ENCODE data around the gene SPDYE2.
A peak's percentile ranks its signal among the peaks of the same experiment; 100 is the strongest.
"Not testable (repeated sequence)": the region's sequence is repeated elsewhere in the genome, so short reads cannot be mapped to it uniquely, and the experiment has no call there.

SPDYE2 gene, protein sequence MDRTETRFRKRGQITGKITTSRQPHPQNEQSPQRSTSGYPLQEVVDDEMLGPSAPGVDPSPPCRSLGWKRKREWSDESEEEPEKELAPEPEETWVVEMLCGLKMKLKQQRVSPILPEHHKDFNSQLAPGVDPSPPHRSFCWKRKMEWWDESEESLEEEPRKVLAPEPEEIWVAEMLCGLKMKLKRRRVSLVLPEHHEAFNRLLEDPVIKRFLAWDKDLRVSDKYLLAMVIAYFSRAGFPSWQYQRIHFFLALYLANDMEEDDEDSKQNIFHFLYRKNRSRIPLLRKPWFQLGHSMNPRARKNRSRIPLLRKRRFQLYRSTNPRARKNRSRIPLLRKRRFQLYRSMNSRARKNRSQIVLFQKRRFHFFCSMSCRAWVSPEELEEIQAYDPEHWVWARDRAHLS
- long read RNA-seq, donor 1 = 0 reads
- long read RNA-seq, donor 2 = 0 reads
- long read RNA-seq, donor 3 = 0 reads
- long read RNA-seq, donor 4, partial matches to known transcripts = 41 of 41 reads
- long read RNA-seq, donor 4, other reads (novel, unspliced or antisense) = 0 of 41 reads
- long read RNA-seq, donor 5, partial matches to known transcripts = 45 of 105 reads
- long read RNA-seq, donor 5, other reads (novel, unspliced or antisense) = 60 of 105 reads
- long read RNA-seq, donor 6, partial matches to known transcripts = 16 of 16 reads
- long read RNA-seq, donor 6, other reads (novel, unspliced or antisense) = 0 of 16 reads
- long read RNA-seq, donor 7 = 0 reads
- long read RNA-seq, donor 8 = 0 reads

DNA sequence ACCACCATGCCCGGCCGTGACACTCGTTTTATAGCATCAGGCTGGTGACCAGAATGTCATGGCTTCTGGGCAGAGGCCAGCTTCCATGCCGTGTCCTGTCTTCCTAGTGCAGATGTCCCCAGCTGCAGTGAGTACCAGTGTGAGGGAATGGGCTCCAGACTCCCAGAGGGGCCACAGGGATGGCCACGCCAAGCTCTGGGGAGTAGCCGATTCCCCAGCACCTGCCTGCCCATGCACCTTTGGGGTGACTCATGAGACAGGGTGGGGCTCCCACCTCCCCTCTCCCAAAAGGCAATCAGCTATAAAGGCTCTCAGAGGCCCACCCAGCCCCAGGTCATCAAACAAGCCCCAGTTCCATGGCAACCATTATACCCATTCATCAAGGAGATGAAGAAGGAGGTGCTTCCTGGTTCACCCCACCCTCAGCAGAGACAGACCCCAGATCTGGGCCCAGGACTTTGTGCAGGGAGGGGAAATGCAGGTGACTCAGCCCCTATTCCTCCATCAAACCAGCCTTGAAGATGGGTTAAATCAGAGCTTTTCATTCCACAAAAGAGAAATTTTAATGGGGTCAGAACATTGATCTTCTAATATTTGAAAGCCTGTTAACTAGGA is at the start of gene SPDYE2:
SPDYE2 (plus strand) TSS at position 419 of the 615 bp plus-strand sequence. CDS start 2,030 bp downstream, outside the sequence.
- DNase-seq = not testable (repeated sequence)

DNA sequence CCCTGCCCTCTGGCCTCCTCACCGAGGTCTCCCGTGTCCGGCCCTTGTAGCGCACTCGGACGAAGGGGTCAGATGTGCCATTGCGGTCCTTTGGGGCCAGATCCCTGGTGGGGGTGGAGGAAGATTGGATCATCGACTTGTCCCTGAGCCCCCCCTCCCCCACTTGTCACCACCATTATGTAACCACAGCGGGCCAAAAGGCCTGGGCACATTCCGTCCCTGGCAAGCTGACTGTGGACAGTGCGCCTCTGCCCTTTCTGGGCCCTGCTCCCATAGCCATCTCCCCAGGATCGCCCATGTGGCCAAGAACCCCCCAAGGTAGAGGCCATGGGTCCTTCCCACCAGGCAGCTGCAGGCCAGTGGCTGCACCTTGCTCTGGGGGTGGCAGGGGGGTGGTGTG is 47.9 kb upstream of the SPDYE2 start:
- DNase-seq = not testable (repeated sequence)

GRCh38 chr7:102505298-102506185 is 45.5 kb upstream of the SPDYE2 start:
- not testable (repeated sequence) for DNase-seq

- not testable (repeated sequence) for DNase-seq
Measured at GRCh38 chr7:102507410-102508088, 43.5 kb upstream of the SPDYE2 start.

GRCh38 chr7:102510575-102510974 is 40.5 kb upstream of the SPDYE2 start:
- DNase-seq = not testable (repeated sequence)

GRCh38 chr7:102511860-102512522 is 39.0 kb upstream of the SPDYE2 start:
- DNase-seq = not testable (repeated sequence)

DNA sequence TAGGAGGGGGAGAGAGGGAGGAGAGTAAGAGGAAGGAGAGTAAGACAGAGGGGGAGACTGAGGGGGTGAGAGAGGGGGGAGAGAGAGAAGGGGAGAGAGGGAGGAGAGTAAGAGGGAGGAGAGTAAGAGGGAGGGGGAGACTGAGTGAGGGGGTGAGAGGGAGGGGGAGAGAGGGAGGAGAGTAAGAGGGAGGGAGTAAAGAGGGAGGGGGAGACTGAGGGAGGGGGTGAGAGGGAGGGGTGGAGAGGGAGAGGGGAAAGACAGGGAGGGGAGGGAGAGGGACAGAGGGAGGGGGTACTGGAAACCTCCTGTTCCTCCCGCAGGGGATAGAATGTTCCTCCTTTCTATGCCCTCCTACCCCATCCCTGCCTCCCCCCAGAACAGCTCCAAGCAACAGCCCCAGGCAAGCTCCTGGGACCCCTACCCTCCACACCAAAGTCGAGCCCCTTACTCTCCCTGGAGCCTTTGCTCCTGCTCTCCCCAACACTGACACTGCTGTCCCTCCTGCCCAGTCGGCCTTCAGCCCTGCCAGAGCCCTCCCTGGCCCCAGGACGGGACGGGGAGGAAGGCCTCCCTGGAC is 38.3 kb upstream of the SPDYE2 start:
- peak; percentile 31 for DNase-seq

- not testable (repeated sequence) for DNase-seq
Measured at GRCh38 chr7:102514881-102515721, 35.9 kb upstream of the SPDYE2 start.

DNA sequence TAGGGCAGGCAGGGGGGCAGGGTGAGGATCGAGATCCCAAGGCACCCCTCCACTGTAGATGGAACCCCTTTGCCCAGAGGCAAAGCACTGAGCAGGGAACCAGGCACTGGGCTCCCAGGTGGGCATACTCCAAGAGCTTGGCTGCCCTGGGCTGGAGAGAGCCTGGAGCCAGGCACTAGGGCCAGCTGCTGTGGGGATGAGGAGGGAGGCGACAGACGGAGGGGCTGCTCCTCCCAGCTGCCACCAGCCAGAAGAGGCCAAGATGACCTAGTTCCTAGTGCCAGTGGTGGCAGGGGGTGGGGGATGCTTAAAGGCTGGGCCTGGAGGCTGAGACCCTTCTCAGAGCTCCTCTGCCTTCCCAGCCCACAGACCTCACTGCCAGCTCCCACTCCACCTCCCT is 35.1 kb upstream of the SPDYE2 start:
- not testable (repeated sequence) for DNase-seq

GRCh38 chr7:102516951-102517350 is 34.1 kb upstream of the SPDYE2 start:
- DNase-seq = not testable (repeated sequence)

DNA sequence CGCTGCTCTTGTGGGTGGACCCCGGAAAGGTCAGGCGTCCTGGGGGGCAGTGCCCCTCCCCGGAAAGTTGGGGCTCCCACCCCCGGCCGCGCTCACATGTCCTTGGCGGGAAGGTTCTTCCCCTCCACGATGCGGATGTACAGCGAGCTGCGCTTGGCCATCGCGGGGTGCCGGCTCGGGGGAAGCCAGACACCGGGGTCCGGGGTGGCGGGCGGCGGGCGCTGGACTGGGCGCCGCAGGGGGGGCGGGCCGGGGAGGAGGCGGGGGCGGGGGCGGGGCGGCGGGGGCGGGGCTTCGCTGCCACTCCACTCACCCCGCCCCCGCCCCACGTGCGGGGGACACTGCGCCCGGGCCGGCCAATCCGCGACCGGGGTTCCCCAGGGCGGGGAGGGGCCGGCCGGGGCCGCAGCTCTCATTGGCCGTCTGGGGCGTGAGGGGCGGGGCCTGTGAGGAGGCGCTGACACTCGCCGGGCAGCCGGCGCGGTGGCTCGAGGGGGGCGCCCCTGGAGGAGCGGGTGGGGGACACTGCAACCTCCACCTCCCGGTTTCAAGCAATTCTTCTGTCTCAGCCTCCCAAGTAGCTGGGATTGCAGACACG is 33.4 kb upstream of the SPDYE2 start, which contains the start of gene RASA4B:
RASA4B (minus strand) TSS at position 228 of the 598 bp plus-strand sequence; CDS start at position 161, 67 bp downstream.
- DNase-seq = not testable (repeated sequence)

- not testable (repeated sequence) for DNase-seq
Measured at GRCh38 chr7:102520797-102521196, 30.2 kb upstream of the SPDYE2 start.

- not testable (repeated sequence) for DNase-seq
Measured at GRCh38 chr7:102524803-102525202, 26.2 kb upstream of the SPDYE2 start.

GRCh38 chr7:102527182-102527581 is 23.8 kb upstream of the SPDYE2 start:
- DNase-seq = not testable (repeated sequence)

DNA sequence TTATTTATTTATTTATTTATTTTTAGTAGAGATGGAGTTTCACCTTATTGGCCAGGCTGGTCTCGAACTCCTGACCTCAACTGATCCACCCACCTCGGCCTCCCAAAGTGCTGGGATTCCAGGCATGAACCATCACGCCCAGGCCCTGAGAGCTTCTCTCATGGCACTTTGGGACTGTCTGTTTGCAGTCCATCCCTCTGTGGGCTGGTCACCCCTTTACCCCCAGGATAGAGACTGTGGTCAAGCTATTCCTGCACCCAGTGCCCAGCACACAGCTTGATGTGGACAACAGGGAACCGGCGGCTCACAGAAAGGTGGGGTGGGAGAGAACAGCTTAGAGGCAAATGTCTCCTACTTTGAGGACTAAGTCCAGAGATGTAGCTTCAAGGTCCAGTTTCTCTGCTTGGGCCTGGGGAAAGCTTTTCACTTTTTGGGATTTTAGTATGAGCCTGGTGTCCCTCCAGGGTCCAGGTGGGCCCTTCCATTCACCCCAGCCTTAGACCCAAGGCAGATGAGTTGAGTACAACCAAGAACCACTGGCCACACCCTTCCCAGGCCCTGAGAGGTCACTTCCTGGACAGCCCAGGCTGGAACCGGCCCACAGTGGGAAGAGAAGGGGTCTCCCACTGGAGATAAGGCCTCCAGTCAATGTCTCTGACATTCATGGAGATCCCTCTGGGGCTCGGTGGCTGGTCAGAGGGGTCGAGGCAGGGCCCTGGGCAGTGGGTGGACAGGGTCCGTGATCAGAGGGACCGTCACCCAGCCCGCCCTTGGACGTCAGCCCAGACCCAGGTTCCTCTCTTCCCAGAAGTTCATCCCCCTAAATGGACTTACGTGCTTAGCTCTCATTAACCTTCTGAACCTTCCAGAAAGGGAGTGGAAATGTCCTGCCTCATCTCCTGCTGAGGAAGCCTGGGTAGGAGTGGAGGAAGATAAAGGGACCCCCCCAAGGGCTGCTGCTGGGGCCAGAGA is 22.9 kb upstream of the SPDYE2 start:
- not testable (repeated sequence) for DNase-seq

GRCh38 chr7:102531583-102531982 is 19.4 kb upstream of the SPDYE2 start:
- DNase-seq = not testable (repeated sequence)

GRCh38 chr7:102532127-102532526 is 18.9 kb upstream of the SPDYE2 start:
- DNase-seq = not testable (repeated sequence)

Data from right kidney (tissue), 9 donors.